ENCODE measurements around the gene MECR. TPM values are rescaled to one million over a fixed set of nuclear protein-coding genes. Genes with fewer than 3 reads are reported as not detected.

Gene MECR
- total RNA-seq = 10 to 100 TPM; 12.9 to 21.8 TPM

- no peak for TF ChIP-seq CTCF (IDR thresholded peaks at IDR 0.05)
- Histone ChIP-seq H3K27me3 (no peaks in the 10 kb centered on the region), H3K4me3 (peak within 1 kb of the TSS; percentile 98), H3K27ac (no peak within 1 kb of the TSS), H3K36me3 (no peaks in the 10 kb centered on the region), H3K9me3 (no peaks in the 10 kb centered on the region), H3K9ac (ENCODE audit: low read depth in 2 of 2, low read length in 2 of 2) (peak within 1 kb of the TSS; percentile 77 to 80), H3K4me1 (peaks cover 4% of the 10 kb centered on the region)
- intact Hi-C loops (cut with DNase I) = loop anchor here (10.0 kb wide), 1 partner anchor 854 kb away; no protein-coding TSS in a partner anchor
- DNase-seq = peak; percentile 96
Measured at GRCh38 chr1:29230553-29231378, at the start of gene MECR. Gene MECR, minus strand, starts transcription at chr1:29230934. Its CDS starts 28 bp downstream, at chr1:29230906.

- H3K27me3 ChIP-seq = no peaks in the 10 kb centered on the region
- H3K9ac ChIP-seq (ENCODE audit: low read depth in 2 of 2, low read length in 2 of 2) = no peak overlapping the region
- no peak for DNase-seq
Measured at GRCh38 chr1:29279951-29280391, 49.2 kb upstream of the MECR start.

GRCh38 chr1:29279406-29279805 lies 48.7 kb upstream of the MECR start:
- DNase-seq = no peak
- TF ChIP-seq CTCF (IDR thresholded peaks at IDR 0.05) = no peak
- intact Hi-C loops (cut with DNase I) = no loop called here
- Histone ChIP-seq H3K9me3 (no peaks in the 10 kb centered on the region), H3K4me1 (no peaks in the 10 kb centered on the region), H3K4me3 (no peak overlapping the region), H3K27me3 (no peaks in the 10 kb centered on the region), H3K9ac (ENCODE audit: low read depth in 2 of 2, low read length in 2 of 2) (no peak overlapping the region), H3K27ac (no peak overlapping the region), H3K36me3 (no peaks in the 10 kb centered on the region)

More at GRCh38 chr1:29279951-29280391, 49.2 kb upstream of the MECR start:
- TF ChIP-seq CTCF (IDR thresholded peaks at IDR 0.05) = no peak
- intact Hi-C loops (cut with DNase I) = no loop called here
- Histone ChIP-seq H3K4me3 (no peak overlapping the region), H3K27ac (no peak overlapping the region), H3K9me3 (no peaks in the 10 kb centered on the region), H3K4me1 (no peaks in the 10 kb centered on the region), H3K36me3 (no peaks in the 10 kb centered on the region)

GRCh38 chr1:29278124-29278523 lies 47.4 kb upstream of the MECR start:
- H3K4me3 ChIP-seq = no peak overlapping the region
- no peaks in the 10 kb centered on the region for H3K4me1 ChIP-seq
- intact Hi-C loops (cut with DNase I) = no loop called here
- H3K9me3 ChIP-seq = no peaks in the 10 kb centered on the region
- no peak for TF ChIP-seq CTCF (IDR thresholded peaks at IDR 0.05)
- no peak for DNase-seq
- no peaks in the 10 kb centered on the region for H3K27me3 ChIP-seq
- H3K27ac ChIP-seq = no peak overlapping the region
- H3K36me3 ChIP-seq = no peaks in the 10 kb centered on the region
- H3K9ac ChIP-seq (ENCODE audit: low read depth in 2 of 2, low read length in 2 of 2) = no peak overlapping the region

GRCh38 chr1:29275435-29275834 lies 44.7 kb upstream of the MECR start:
- Histone ChIP-seq H3K27me3 (no peaks in the 10 kb centered on the region), H3K36me3 (no peaks in the 10 kb centered on the region), H3K9me3 (no peaks in the 10 kb centered on the region), H3K4me3 (no peak overlapping the region), H3K4me1 (peaks cover 14% of the 10 kb centered on the region), H3K9ac (ENCODE audit: low read depth in 2 of 2, low read length in 2 of 2) (no peak overlapping the region), H3K27ac (no peak overlapping the region)
- intact Hi-C loops (cut with DNase I) = no loop called here
- no peak for TF ChIP-seq CTCF (IDR thresholded peaks at IDR 0.05)
- DNase-seq = no peak

Measured in colonic mucosa (tissue), 4 donors.